K562 (cell line): Measurements from ENCODE around the gene DCDC2. TPM values are rescaled to one million over a fixed set of nuclear protein-coding genes. Genes with fewer than 3 reads are reported as not detected.

ENCODE experiments used
- ATAC-seq: fragments of 200-7000 bp; cut with Tn5 transposase; 3 replicates; pipeline ENCODE4 v1.9.1; 2020; ENCODE audit warnings: moderate library complexity
- BruUV-seq: library from RNA; stranded (reverse); fragments of 400-500 nt; replicated peaks from 2 replicates; lab custom pipeline; 2021; lab: Mats Ljungman, UMichigan
- CTCF ChIA-PET: fragments of 300-600 bp; formaldehyde crosslinking; extraction: SDS; loops from one replicate; lab custom pipeline; 2021; ENCODE audit warnings: low intra/inter-chr PET ratio; lab: Yijun Ruan, JAX
- POLR2A ChIA-PET: fragments of 300-600, 350-650 bp; sonication (Branson Sonifier 250); formaldehyde crosslinking; extraction: SDS; loops from one replicate; lab custom pipeline; 2021; ENCODE audit warnings: antibody characterized with exemption, inconsistent platforms; lab: Yijun Ruan, JAX
- DNase-seq, 4 experiments: peaks; one replicate each; pipeline versions ENCODE4 v3.0.0 to v3.0.0-alpha.2; 2011 to 2018; ENCODE audit warnings: low spot score in 3 of 4, mixed read lengths in 3 of 4; ENCODE audit errors: extremely low read depth in 1 of 4
- FAIRE-seq: peaks from 2 replicates; lab custom pipeline; 2011; peaks lifted over from hg19 to GRCh38; lab: Jason Lieb, UNC
- H2AFZ ChIP-seq: 2 replicates; pipeline ENCODE4 v1.6.0; 2011; ENCODE audit warnings: low read depth, low read length, control low read depth, inconsistent platforms
- H3K27ac ChIP-seq: fragments of 200-600 bp; 3 replicates; pipeline ENCODE4 v1.8.0; 2011; ENCODE audit warnings: low read depth, mild to moderate bottlenecking, control low read depth, inconsistent platforms, low read length, moderate library complexity, mixed read lengths; ENCODE audit errors: extremely low read depth
- H3K27me3 ChIP-seq, 2 experiments: fragments of 300-600 bp in 1 of 2; 2 replicates in 1 of 2; 3 replicates in 1 of 2; pipeline versions ENCODE4 v1.6.0 to v1.8.0; 2011; ENCODE audit warnings: inconsistent platforms in 2 of 2, low read length in 2 of 2, mild to moderate bottlenecking in 1 of 2, mixed read lengths in 1 of 2, moderate library complexity in 1 of 2; ENCODE audit not compliant: control insufficient read depth in 2 of 2, insufficient read depth in 2 of 2
- H3K36me3 ChIP-seq: fragments of 300-600 bp; 3 replicates; pipeline ENCODE4 v1.8.0; 2011; ENCODE audit warnings: mild to moderate bottlenecking, low read length, inconsistent platforms; ENCODE audit not compliant: control insufficient read depth, insufficient read depth
- H3K4me1 ChIP-seq, 2 experiments: fragments of 200-600 bp in 1 of 2; replicated peaks in 1 of 2; 2 replicates in 1 of 2; 3 replicates in 1 of 2; pipeline versions ENCODE4 v1.5.1 to v1.8.0; 2011; ENCODE audit warnings: inconsistent platforms in 2 of 2, low read length in 2 of 2, mild to moderate bottlenecking in 1 of 2, mixed read lengths in 1 of 2, moderate library complexity in 1 of 2; ENCODE audit not compliant: control insufficient read depth in 2 of 2, insufficient read depth in 2 of 2
- H3K4me2 ChIP-seq: 2 replicates; pipeline ENCODE4 v1.6.1; 2011; ENCODE audit warnings: low read length, control low read depth, inconsistent platforms, mixed read lengths; ENCODE audit not compliant: insufficient read depth
- H3K4me3 ChIP-seq: fragments of 200-600 bp; sonication (generic), shearing (Covaris generic); 2 replicates; pipeline ENCODE4 v1.5.1; 2016; ENCODE audit warnings: control low read depth, inconsistent platforms
- H3K79me2 ChIP-seq: fragments of 200-600 bp; 3 replicates; pipeline ENCODE4 v1.8.0; 2011; ENCODE audit warnings: low read length, inconsistent platforms; ENCODE audit not compliant: control insufficient read depth, insufficient read depth
- H3K9ac ChIP-seq, 2 experiments: 2 replicates each; pipeline versions ENCODE4 v1.6.0 to v1.6.1; 2011; ENCODE audit warnings: low read depth in 2 of 2, low read length in 2 of 2, control low read depth in 1 of 2, inconsistent platforms in 1 of 2, mild to moderate bottlenecking in 1 of 2, mixed read lengths in 1 of 2; ENCODE audit not compliant: insufficient read depth in 1 of 2
- H3K9me1 ChIP-seq: one replicate; pipeline ENCODE4 v1.6.0; 2011; ENCODE audit warnings: inconsistent platforms, mild to moderate bottlenecking, low read length, moderate library complexity; ENCODE audit not compliant: control insufficient read depth, insufficient read depth
- H3K9me3 ChIP-seq: replicated peaks from 2 replicates; pipeline ENCODE4 v1.5.1; 2011; ENCODE audit warnings: low read depth, low read length, inconsistent platforms; ENCODE audit not compliant: control insufficient read depth, insufficient read depth
- H4K20me1 ChIP-seq: replicated peaks from 2 replicates; pipeline ENCODE4 v1.6.1; 2011; ENCODE audit warnings: low read length, inconsistent platforms, mixed read lengths; ENCODE audit not compliant: control insufficient read depth, insufficient read depth
- ELF4 ChIP-seq: fragments of 450-650 bp; formaldehyde crosslinking; IDR thresholded peaks from 2 replicates; pipeline ENCODE4 v1.4.0; 2022; ENCODE audit warnings: missing genetic modification characterization
- TCF15 ChIP-seq: fragments of 250-450 bp; sonication (Bioruptor Pico); IDR thresholded peaks from 2 replicates; pipeline ENCODE4 v1.8.0; 2022; ENCODE audit warnings: moderate library complexity, mild to moderate bottlenecking, inconsistent platforms
- ZHX1 ChIP-seq: fragments of 150-350 bp; conservative IDR thresholded peaks from 2 replicates; pipeline ENCODE4 v1.6.1; 2014; ENCODE audit warnings: low read length
- ZNF324 ChIP-seq: fragments of 250-450 bp; sonication (Bioruptor Pico); IDR thresholded peaks from 2 replicates; pipeline ENCODE4 v1.4.0; 2020; ENCODE audit warnings: mild to moderate bottlenecking
- ZNF785 ChIP-seq: fragments of 250-450 bp; sonication (Bioruptor Pico); IDR thresholded peaks from 2 replicates; pipeline ENCODE4 v1.4.0; 2020; ENCODE audit warnings: mild to moderate bottlenecking
- WGBS: fragments of 100-300 bp; shearing (Covaris generic); methylation state at CpG from one replicate; pipeline ENCODE4 v1.1.6; 2016; ENCODE audit warnings: low coverage, mixed read lengths; ENCODE audit not compliant: insufficient coverage; ENCODE audit errors: missing lambda C conversion rate; 5-methylcytosine and 5-hydroxymethylcytosine counted together
- in situ Hi-C: fragments of 300-500 bp; cut with MboI; formaldehyde crosslinking; loops from 4 replicates; pipeline ENCODE4 v1.15.0; 2018; ENCODE audit warnings: inconsistent platforms, mixed read lengths
- intact Hi-C: fragments of 100-400 bp; cut with micrococcal nuclease; formaldehyde crosslinking; loops from 2 replicates; pipeline ENCODE4 v1.14.2; 2022
- polyA plus RNA-seq, 8 experiments: library from polyadenylated mRNA; depleted of rRNA in 4 of 8; stranded (reverse) in 5 of 8; unstranded in 3 of 8; fragments of >200 nt; fragmentation: Nextera tagmentation in 2 of 8; fragmentation: Illumina TruSeq in 1 of 8; extraction: Ambion mirVana in 2 of 8; extraction: Trizol in 1 of 8; gene quantifications; 2 replicates each; pipeline versions ENCODE4 v1.2.1 to v1.2.3, GENCODE V29; 2011 to 2014; ENCODE audit warnings: inconsistent platforms in 1 of 8, missing spikeins in 1 of 8
- total RNA-seq, 7 experiments: library from RNA; depleted of rRNA in 6 of 7; stranded (reverse); fragments of >200 nt in 6 of 7; fragmentation: Illumina TruSeq in 2 of 7; extraction: Trizol in 2 of 7; gene quantifications; 2 replicates each; pipeline versions ENCODE4 v1.2.1 to v1.2.3, GENCODE V29; 2011 to 2021; ENCODE audit warnings: low replicate concordance in 1 of 7

DCDC2 gene
- total and polyA plus RNA-seq, 9 of the 15 experiments (the other 6 are each of a cell fraction or from before 2014, with no cell fraction given) = 0.04 TPM; not detected in 8

GRCh38 chr6:24391208-24391607 lies 33.3 kb upstream of the DCDC2 start:
- Histone ChIP-seq H3K9me3 (0 out of 2 replicates have a peak, but pooled peaks cover 2% of the 10 kb centered on the region), H3K36me3 (no peaks in the 10 kb centered on the region), H3K27ac (no peak overlapping the region), H3K9ac (no peak overlapping the region), H3K4me2 (no peak overlapping the region), H4K20me1 (no peaks in the 10 kb centered on the region), H3K4me1 (peaks cover 2 to 6% of the 10 kb centered on the region in 2 experiments; a peak in 2 of 5 replicates), H3K79me2 (no peaks in the 10 kb centered on the region), H2AFZ (no peak overlapping the region), H3K4me3 (no peak overlapping the region), H3K27me3 (peaks cover 0 to 5% of the 10 kb centered on the region in 2 experiments; a peak in 1 of 5 replicates), H3K9me1 (no peaks in the 10 kb centered on the region)
- CTCF ChIA-PET = no interaction called here
- ATAC-seq (no peak), DNase-seq (no peak), FAIRE-seq (no peak)
- POLR2A ChIA-PET = no interaction called here
- WGBS = 0% methylated on average over 2 of the region's 2 CpGs
- intact Hi-C loops = no loop called here
- BruUV-seq = no TSS peak
- in situ Hi-C loops = no loop called here
- TF ChIP-seq ZNF785 = no peak
- no peak for TF ChIP-seq ZNF324 (CRISPR knock-in tag)
- no peak for TF ChIP-seq TCF15 (CRISPR knock-in tag)
- TF ChIP-seq ELF4 (CRISPR knock-in tag) = no peak
- no peak for TF ChIP-seq ZHX1
